DND-41 (cell line): ENCODE data around the gene FBXO42.

Experiments used
- ATAC-seq: fragments of 200-7000 bp; cut with Tn5 transposase; 3 replicates; pipeline ENCODE4 v1.9.1; 2021; ENCODE audit warnings: low read depth; ENCODE audit not compliant: insufficient read depth
- DNase-seq: peaks from one replicate; pipeline ENCODE4 v3.0.0-alpha.2; 2020
- H2AFZ ChIP-seq: 2 replicates; pipeline ENCODE4 v1.6.0; 2012; ENCODE audit warnings: low read depth, low read length
- H3K27ac ChIP-seq: 2 replicates; pipeline ENCODE4 v1.5.1; 2012; ENCODE audit warnings: low read length, inconsistent platforms
- H3K27me3 ChIP-seq: fragments of 200-600 bp; sonication (generic); 2 replicates; pipeline ENCODE4 v1.6.0; 2012; ENCODE audit warnings: low read length, mild to moderate bottlenecking, inconsistent platforms; ENCODE audit not compliant: insufficient read depth, poor library complexity
- H3K36me3 ChIP-seq: 2 replicates; pipeline ENCODE4 v1.5.1; 2012; ENCODE audit warnings: low read length, inconsistent platforms; ENCODE audit not compliant: insufficient read depth
- H3K4me1 ChIP-seq: 2 replicates; pipeline ENCODE4 v1.5.1; 2012; ENCODE audit warnings: mild to moderate bottlenecking, low read length; ENCODE audit not compliant: insufficient read depth
- H3K4me2 ChIP-seq: 2 replicates; pipeline ENCODE4 v1.6.0; 2012; ENCODE audit warnings: mild to moderate bottlenecking, moderate library complexity, low read length, inconsistent platforms; ENCODE audit not compliant: insufficient read depth
- H3K4me3 ChIP-seq, 2 experiments: fragments of 200-600 bp in 1 of 2; shearing (Covaris generic) in 1 of 2; 2 replicates each; pipeline ENCODE4 v1.5.1; 2012 to 2016; ENCODE audit warnings: inconsistent platforms in 2 of 2, low read length in 2 of 2, mild to moderate bottlenecking in 2 of 2, low read depth in 1 of 2, moderate library complexity in 1 of 2
- H3K79me2 ChIP-seq: 2 replicates; pipeline ENCODE4 v1.6.0; 2012; ENCODE audit warnings: low read length, inconsistent platforms; ENCODE audit not compliant: insufficient read depth
- H3K9ac ChIP-seq: 2 replicates; pipeline ENCODE4 v1.6.0; 2012; ENCODE audit warnings: low read depth, mild to moderate bottlenecking, inconsistent platforms, low read length, moderate library complexity
- H3K9me3 ChIP-seq: 2 replicates; pipeline ENCODE4 v1.5.1; 2012; ENCODE audit warnings: low read length, moderate library complexity, mild to moderate bottlenecking, inconsistent platforms; ENCODE audit not compliant: insufficient read depth, severe bottlenecking
- H4K20me1 ChIP-seq: 2 replicates; pipeline ENCODE4 v1.6.0; 2012; ENCODE audit warnings: low read length; ENCODE audit not compliant: insufficient read depth
- EZH2 ChIP-seq: IDR thresholded peaks from 3 replicates; pipeline ENCODE4 v1.6.1; 2012; ENCODE audit warnings: borderline replicate concordance, low read depth, mild to moderate bottlenecking, moderate library complexity, low read length, inconsistent platforms; ENCODE audit not compliant: severe bottlenecking
- TF ChIP-seq, protein P1 (sequence below): IDR thresholded peaks from 2 replicates; pipeline ENCODE4 v1.5.1; 2012; ENCODE audit warnings: borderline replicate concordance, low read length, moderate library complexity, mild to moderate bottlenecking; ENCODE audit not compliant: poor library complexity, severe bottlenecking; ENCODE audit errors: extremely low read depth

FBXO42 gene

DNA sequence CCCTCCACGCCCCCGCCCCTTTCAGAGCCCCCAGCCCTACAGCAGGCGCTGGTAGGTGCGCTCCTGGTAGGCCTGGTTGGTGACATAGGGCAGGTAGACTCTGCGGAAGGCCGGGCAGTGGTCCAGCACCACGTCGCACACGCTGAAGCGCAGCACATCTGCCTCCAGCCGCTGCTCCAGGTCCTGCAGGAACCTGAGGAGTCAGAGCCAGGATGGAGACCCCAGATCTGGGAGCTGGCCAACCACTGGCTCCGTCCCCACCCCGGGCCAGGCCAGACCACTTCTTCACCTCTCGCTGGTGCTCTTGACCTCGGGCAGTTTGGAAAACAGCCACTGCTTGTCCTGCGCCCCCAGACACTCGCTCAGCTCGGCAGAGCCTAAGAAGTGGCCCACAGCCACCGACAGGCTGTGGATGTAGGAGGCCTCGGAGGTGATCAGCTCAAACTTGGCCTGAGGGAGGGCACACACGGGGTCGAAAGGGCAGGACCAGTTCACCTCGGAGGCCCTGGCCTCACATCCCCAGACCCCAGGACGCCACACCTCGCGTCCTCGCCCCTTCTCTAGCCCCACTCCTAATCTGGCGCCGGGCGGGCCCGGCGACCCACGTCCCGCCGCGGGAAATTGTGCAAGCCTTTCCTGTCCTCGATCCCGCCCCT is 146.3 kb downstream of the FBXO42 start:
- DNase-seq (no peak), ATAC-seq (peak; percentile 10; the same call in 2 of the 3 replicates)
- H4K20me1 ChIP-seq: no peaks in the 10 kb centered on the region
- TF ChIP-seq, protein P1, sequence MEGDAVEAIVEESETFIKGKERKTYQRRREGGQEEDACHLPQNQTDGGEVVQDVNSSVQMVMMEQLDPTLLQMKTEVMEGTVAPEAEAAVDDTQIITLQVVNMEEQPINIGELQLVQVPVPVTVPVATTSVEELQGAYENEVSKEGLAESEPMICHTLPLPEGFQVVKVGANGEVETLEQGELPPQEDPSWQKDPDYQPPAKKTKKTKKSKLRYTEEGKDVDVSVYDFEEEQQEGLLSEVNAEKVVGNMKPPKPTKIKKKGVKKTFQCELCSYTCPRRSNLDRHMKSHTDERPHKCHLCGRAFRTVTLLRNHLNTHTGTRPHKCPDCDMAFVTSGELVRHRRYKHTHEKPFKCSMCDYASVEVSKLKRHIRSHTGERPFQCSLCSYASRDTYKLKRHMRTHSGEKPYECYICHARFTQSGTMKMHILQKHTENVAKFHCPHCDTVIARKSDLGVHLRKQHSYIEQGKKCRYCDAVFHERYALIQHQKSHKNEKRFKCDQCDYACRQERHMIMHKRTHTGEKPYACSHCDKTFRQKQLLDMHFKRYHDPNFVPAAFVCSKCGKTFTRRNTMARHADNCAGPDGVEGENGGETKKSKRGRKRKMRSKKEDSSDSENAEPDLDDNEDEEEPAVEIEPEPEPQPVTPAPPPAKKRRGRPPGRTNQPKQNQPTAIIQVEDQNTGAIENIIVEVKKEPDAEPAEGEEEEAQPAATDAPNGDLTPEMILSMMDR: no peak
- no peak for TF ChIP-seq EZH2
- peak overlapping the region; percentile 67 for H3K27ac ChIP-seq
- peak overlapping the region; percentile 16 to 59; a peak in 3 of 4 replicates for H3K4me3 ChIP-seq
- no peaks in the 10 kb centered on the region for H3K27me3 ChIP-seq
- H3K9ac ChIP-seq: peak overlapping the region; percentile 63
- no peaks in the 10 kb centered on the region for H3K79me2 ChIP-seq
- no peaks in the 10 kb centered on the region; the same call in 1 of the 2 replicates for H3K36me3 ChIP-seq
- peak overlapping the region; percentile 65 for H2AFZ ChIP-seq
- peaks cover 24% of the 10 kb centered on the region for H3K4me1 ChIP-seq
- H3K4me2 ChIP-seq: peak overlapping the region; percentile 85
- no peaks in the 10 kb centered on the region for H3K9me3 ChIP-seq

DNA sequence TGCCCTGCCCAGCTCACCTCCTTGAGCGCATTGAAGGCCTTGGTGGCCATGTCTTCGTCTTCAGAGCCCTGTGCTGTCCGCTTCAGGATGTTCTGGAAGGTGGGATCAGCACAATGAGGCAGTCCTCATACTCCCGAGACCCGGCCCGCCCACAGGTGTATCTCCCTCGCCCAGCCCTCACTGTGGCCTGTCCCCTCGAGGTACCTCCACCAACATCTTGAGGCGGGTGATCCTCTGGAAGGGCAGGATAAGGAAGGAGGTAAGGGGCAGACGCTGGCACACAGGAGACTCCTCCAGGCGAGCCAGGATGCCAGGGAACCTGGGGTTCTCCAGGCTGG is 147.0 kb downstream of the FBXO42 start:
- peak overlapping the region; percentile 85; the same call in 1 of the 2 replicates for H3K4me2 ChIP-seq
- no peaks in the 10 kb centered on the region for H3K27me3 ChIP-seq
- no peak overlapping the region for H3K27ac ChIP-seq
- H3K36me3 ChIP-seq: no peaks in the 10 kb centered on the region; the same call in 1 of the 2 replicates
- TF ChIP-seq EZH2: no peak
- TF ChIP-seq, protein P1: no peak
- peaks cover 24% of the 10 kb centered on the region for H3K4me1 ChIP-seq
- DNase-seq (no peak), ATAC-seq (no peak)
- no peak overlapping the region for H2AFZ ChIP-seq
- no peak overlapping the region for H3K4me3 ChIP-seq
- H4K20me1 ChIP-seq: no peaks in the 10 kb centered on the region
- peak overlapping the region; percentile 63 for H3K9ac ChIP-seq
- H3K79me2 ChIP-seq: no peaks in the 10 kb centered on the region
- H3K9me3 ChIP-seq: no peaks in the 10 kb centered on the region

DNA sequence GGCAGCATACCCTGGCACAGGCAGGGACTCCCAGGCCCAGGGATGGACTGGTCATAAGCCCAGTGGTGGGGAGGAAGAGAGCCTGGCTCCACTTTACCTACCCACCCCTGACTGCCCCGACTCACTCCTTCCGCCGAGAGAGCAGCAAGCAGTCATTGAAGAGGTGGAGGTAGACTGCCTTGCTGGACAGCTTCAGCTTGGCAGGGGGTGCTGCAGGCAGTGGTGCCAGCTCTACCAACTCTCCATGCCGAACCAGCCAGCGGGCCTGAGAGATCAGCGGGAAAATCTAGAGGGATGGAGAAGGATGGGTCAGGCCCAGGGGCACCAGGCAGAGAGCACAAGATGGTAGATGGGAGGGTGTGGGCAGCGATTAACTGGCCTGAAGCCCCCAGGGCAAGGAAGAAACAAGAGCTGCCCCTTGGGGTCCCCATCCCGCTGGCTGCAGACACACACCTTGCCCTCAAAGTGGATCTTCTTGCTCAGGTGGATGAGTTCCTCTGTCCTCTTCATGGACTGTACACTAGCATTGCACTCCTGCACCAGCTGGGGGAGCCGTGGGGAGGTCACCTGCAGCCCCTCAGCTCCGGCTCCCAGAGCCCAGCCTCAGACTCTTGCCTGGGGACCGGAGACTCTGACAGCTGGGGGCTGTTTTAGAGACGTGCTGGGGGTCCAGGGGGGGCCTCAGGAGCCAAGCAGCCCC is 147.5 kb downstream of the FBXO42 start:
- no peak for ATAC-seq
- peaks cover 24% of the 10 kb centered on the region for H3K4me1 ChIP-seq
- no peaks in the 10 kb centered on the region for H4K20me1 ChIP-seq
- peak; percentile 52 for DNase-seq
- no peak overlapping the region for H3K4me3 ChIP-seq
- H3K36me3 ChIP-seq: no peaks in the 10 kb centered on the region; the same call in 1 of the 2 replicates
- TF ChIP-seq EZH2: no peak
- TF ChIP-seq, protein P1: peak; percentile 70
- no peak overlapping the region for H3K27ac ChIP-seq
- no peaks in the 10 kb centered on the region for H3K27me3 ChIP-seq
- H3K79me2 ChIP-seq: no peaks in the 10 kb centered on the region
- H3K9ac ChIP-seq: no peak overlapping the region; the same call in 1 of the 2 replicates
- H3K4me2 ChIP-seq: no peak overlapping the region
- no peak overlapping the region for H2AFZ ChIP-seq
- no peaks in the 10 kb centered on the region for H3K9me3 ChIP-seq
